Retina (tissue), 1 donor: ENCODE results near the gene MIS18A.

Experiments
- DNase-seq: peaks from one replicate; pipeline ENCODE4 v3.0.0-alpha.2; 2016

The MIS18A gene

DNA sequence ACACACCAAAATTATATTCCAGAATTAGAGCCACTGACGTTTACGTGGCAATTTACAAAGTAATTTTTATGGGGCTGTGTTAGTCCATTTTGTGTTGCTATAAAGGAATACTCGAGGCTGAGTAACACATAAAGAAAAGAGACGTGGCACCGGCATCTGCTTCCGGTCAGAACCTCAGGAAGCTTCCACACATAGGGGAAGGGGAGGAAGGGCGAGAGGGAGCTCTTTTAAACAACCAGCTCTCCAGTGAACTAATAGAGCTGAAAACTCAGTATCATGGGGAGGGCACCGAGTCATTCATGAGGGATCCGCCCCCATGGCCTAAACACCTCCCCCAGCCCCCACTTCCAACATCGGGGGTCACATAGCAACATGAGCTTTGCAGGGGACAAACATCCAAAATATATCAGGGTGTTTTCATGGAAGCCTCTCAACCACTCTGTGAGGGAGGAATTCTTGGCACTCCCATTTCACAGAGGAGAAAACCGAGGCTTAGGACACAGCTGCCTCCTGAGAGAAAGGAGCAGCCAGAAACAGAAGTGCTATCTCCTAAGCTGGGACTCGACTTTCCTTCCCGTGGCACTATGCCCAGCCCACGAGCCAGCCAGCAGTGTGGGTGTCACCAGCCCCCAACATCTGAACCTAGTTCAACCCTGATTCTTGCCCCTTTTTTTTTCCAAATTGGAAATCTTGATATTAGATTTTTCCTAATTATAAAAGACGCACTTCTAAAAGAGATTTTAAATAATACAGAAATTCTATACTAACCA, 29.2 kb downstream of the MIS18A start:
- no peak for DNase-seq

DNA sequence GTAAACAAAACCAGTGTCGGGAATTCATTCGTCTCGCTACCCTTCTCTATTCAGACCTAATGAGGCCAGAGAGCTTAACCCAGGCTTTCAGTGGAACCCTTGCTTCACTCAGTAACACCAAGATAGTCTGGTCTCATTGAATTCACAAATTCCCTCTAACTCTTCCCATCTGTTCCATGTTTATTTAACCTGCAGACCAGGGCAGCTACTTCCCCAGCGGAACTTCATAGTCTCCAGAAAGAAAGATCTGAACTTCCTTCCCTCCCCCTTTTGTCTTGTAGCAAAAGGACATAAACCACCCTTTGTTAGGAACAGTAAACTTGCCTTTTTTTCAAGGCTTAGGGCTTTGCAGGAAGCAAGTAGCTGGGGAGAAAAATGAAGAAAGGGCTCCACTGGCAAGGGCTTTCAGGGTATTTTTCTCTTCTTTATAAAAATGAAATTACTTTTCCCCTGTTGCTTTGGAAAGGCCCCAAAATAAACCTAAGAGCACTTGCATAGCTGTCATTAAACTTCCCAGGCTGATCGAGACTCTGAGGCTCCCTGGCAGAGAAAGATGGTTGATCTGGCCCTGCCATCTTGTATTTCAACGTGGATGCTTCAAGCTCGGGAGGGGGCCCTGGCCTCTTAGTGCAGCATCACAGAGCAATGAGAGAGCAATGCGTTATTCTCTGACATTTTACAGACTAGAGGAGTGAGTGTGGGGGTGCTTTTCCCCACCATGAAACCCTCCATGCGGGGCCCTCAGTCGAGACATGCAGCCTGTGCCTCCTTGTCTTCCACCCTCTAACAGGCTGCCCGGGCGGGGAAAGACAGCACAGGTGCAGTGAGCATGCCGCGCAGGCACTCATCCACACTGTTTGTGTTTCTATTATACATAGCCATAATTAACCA, 30.0 kb downstream of the MIS18A start:
- DNase-seq = peak; percentile 47

DNA sequence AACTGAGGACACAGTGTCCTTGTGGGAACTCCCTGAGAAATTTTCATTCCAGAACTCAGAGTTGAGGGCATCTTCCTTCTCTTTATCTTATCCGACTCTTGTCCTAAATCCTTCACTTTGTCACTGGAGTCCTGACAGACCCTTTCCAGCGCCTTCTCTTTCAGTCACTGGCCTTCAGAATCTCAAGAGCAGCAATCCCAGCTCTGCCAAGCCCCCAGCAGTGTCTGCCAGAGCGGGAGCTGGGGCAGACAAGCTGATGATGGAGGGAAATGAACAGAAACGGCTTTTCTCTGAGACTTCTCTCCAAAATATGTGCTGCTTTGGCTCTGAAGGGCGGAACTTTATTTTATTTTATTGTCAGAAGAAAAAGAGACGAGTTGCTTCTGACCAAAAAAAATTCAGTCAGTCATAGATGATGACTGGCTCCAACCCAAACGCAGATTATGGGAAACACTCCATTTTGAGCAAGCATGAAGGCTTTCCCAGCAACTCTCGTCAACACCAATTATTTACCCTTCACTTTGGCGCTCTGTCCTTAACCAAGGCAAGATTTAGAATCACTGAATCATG, 32.2 kb downstream of the MIS18A start:
- DNase-seq = no peak

DNA sequence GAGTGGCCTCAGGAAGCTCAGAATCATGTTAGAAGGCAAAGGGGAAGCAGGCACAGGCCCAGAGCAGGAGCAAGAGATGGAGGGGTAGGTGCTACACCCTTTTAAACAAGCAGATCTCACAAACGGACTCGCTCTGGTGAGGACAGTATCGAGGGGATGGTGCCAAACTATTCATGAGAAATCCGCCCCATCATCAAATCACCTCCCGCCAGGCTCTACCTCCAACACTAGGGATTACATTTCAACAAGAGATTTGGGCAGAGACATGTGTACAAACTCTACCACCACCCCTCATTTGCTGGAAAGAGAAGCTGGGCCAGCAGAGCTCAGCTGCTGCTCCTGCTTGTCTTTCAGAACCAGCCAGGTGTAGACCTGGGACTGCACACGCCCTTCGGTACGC, 32.9 kb downstream of the MIS18A start:
- DNase-seq = no peak

DNA sequence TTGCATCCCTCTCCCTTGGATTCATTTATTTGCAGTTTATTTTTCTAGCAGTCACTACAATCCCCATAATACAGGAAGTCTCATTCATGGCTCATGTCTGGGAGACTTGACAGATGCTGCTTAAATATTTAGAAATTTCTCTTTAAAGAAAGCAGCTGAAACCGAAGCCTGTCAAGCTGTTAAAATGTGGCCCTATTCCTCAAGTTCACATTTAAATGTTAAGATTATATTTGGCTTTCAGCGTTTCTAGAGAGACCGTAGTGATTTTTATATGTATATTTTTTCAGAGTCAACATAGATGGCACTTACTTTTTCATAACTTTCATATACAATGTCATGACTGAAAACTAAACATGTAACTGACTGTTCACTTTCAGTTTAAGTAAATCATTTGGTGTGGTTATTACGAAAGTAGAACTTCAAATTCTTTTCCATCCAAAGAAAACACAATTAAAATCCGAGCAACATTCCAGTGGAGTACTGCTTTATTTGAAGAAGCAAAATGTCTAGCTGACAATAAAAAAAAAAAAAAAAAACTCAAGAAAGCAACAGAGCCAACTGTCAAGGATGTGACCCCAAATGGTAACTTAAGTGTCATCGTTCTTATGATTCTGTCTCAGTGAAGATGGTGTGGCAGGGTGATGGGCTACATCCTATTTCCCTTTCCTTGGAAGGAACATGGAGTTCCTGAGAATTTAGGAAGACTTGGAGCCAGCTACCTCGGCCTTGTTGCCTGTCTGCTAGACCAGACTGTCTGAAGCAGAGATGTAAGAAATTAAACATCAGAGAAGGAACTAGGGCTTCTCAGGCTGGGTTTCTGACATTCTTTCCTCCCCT, 37.8 kb downstream of the MIS18A start:
- no peak for DNase-seq

DNA sequence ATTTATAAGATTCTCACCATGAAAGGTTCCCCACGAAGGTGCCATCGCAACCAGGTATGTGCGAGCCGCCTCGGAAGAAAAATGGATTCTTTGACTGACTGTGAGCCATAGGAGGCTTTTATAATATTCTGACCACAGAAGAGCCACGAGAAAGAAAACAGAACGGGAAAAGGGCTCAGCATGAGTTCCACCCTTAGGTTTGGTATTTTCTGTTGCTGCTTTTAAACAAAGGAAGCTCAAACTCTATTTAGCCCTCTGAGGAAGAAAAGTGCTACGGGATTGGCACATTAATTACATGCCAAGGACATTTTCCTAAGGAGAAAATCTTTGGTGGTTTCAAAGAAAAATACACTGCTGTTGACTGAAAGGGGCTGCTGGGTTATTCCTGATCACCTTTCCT, 39.3 kb downstream of the MIS18A start:
- no peak for DNase-seq

DNA sequence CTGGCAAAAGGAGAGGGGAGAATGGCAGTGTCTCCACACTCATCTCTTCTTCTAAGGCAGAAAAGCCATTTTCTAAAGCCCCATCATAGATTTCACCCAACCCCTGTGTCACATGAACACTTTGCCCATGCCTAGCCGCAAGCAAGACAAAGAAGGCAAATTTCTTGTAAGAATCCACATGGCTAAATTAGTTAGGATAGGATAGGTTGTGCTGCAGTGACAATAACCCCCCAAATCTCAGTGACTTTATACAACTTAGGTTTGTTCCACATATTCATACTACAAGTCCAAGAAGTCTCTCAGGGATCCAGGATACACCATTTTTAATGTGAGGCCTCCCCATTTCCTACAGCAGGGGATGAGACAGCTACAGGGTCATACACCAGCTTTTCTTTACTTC, 40.8 kb downstream of the MIS18A start:
- no peak for DNase-seq

DNA sequence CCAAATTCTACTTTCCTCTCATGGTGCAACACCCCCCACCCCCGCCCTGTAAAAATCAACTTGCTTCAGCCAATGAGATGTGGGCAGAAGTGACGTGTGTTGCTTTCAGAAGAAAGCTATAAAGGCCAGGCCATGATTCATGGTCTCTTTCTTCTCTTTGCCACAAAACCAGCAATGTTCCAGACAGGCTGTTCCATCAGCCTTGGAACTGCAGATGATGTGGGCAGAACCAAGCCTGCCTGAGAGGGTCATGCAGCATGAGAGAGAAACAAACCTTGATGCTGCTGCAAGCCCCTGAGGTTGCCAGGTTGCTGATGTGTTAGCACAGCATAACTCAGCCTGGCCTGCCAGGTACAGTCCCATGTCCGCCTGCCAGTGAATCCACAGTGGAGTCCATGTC, 41.8 kb downstream of the MIS18A start:
- DNase-seq = no peak

DNA sequence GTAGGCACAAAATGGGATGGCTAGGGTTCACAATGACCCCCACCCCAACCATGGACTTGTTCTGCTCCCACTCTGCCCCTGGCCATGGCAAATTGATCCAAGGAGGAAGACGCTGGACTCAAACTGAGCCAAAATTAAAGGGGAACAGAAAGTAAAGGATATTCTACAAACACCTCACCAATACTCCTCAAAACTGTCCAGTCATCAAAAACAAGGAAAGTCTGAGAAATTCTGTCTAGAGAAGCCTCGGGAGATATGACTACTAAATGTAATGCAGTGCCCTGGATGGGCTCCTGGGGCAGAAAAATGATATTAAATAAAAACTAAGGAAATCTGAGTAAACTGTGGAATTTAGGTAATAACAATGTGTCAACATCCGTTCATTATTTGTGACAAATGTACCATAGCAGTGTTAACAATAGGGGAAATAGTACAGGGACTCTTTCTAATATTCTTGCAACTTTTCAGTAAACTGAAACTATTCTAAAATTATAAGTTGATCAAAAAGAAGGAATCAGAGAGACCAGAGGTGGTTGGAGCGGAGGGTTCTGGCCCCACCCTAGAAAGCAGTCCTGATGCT, 45.0 kb downstream of the MIS18A start:
- peak; percentile 19 for DNase-seq

DNA sequence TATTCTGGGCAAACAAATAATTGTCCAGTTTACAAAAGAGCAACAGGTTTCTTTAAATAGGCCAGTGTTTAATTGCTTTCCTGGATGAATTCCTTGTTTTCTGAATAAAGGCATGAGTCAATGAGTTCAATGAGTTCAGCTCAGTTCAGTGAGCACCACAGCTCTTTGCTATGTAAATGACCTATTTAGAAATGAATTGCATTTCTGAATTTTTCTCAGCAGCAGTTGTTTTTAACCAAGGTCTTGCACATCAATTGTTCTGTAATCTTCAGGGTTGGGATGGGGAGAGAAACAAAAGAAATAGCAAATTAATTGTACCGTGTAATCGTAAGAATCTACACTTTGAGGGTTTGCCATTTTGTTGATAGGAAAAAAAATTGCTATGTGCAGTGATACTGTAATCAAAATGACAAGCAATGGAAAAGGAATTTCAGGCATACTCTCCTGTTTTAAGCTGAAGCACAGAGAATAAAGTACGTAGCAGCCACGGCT, 45.7 kb downstream of the MIS18A start:
- DNase-seq = peak; percentile 57

DNA sequence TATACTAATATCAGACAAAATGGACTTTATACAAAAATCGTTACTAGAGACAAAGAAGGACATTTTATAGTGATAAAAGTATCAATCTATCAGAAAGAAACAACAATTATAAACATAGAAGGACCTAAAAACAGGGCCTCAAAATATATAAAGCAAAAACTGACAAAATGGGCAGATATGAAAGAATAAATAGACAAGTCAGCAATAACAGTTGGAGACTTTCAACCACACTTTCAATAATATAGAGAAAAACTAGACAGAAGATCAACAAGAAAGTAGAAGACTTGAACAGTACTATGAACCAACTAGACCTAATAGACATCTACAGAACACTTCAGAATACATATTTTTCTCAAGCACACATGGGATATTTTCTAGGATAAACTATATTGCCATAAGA, 52.4 kb downstream of the MIS18A start:
- DNase-seq = no peak
